Embryonic facial prominence (tissue), 1 donor: ENCODE measurements around the gene S100A11.
A peak's percentile ranks its signal among the peaks of the same experiment; 100 is the strongest.

ENCODE experiments used
- DNase-seq: peaks from one replicate; pipeline ENCODE4 v3.0.0-alpha.2; 2016; ENCODE audit errors: extremely low spot score

S100A11 gene

DNA sequence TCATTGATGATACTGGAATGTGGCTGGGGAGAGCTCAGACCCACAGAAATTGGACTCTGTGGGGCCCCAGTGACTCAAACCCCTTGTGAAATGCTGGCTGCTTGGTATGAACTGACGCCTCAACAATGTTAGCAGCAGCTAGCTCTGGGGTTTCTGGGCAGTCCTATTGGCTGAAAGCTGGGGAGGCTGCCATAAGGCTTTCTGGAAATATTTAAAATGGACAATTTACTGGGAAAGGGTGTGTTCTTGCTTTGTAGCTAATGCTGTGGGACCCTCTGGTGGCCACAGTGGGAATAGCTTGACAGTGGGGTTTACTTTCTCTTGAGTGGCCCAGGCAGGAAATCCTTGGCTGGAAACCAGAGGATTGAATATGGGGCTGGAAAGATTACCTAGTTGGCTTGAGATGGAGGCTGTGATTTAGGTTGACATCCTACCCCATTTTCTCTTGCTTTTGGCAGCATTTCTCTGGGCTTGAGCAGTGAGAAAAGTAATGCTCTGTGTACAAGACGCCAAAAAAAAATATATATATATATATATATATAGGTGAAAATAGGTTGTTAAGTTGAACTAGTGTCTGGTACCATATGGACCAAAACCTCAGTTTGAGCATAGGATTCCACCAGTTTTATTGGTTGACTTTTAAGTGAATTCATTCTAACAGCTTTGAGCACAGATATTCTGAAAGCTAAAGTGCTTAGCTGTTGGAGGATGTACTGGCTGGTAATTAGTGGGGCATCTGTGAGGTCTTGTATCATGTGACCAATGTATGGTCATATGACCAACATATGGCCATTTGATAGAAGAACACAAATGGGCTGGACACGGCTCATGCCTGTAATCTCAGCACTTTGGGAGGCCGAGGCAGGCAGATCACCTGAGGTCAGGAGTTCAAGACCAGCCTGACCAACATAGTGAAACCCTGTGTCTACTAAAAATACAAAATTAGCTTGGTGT lies 34.9 kb downstream of the S100A11 start:
- peak; percentile 81 for DNase-seq

DNA sequence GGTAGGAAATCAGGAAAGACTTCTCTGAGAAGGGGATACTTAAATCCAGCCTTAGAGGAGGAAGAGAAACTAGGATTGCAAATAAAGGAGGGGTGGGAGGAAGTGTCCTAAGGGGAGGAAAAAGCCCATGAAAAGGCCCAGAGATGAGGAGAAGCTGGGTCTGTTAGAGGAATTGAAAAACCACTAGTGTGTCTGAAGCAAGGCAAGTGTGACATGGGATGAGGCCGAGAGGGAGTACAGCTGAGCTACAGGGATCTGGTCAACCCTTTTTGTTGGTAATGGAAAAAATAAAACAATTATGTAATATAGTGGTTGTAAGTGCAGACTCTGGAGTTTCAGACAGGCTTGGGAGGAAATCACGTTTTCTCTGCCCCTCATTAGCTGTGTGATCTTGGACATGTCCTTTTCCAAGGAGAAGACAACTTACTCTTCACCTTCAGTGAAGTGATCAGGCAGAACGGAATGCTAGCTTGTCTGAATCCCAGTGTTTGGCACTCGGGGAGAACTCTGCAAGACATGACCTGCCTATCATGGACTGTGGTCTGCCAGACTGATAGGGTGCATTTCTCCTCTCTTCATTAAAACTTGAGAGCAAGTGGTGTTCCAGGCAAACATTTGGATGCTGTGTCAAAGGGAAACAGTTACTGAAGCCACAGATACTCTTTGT lies 35.7 kb downstream of the S100A11 start:
- no peak for DNase-seq

DNA sequence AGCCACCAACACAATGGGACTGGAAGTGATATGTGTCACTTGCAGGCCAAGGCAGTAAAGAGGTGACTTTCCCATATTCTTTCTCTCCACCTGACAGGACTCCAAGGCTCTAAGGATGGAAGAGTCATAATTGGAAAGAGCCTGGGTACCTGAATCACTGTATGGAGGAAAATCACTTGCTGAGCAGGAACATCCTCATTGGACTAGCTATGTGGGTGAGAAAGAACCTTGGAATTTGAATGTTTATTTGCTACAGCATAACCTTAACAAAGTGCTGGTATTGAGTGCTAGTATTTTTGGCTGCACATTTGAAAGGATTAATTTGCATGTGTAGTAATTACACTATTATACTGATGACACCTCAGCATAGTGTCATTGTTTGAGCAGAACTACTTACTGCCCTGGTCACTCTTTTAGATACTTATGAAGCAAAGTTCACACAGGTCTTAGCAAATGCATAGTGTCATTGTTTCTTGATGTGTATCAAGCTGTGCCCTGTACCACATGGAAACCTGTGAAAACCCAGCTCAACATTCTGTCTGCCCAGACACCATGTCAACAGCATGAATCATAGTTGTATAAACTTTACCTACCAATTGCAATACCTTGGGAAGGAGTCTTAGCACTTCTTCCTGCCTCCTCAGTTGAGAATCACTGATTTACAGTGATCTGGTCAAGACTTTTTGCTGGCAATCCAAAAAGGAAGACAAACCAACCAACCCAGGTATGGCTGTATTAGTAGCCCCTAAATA lies 38.0 kb downstream of the S100A11 start:
- DNase-seq, result no peak

DNA sequence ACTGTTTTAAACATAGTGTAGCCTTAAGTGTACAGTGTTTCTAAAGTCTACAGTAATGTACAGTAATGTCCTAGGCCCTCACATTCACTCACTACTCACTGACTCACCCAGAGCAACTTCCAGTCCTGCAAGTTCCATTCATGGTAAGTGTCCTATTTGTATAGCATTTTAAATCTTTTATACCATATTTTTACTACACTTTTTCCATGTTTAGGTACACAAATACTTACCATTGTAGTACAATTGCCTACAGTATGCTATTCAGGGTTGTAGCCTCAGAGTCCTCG lies 39.6 kb downstream of the S100A11 start:
- no peak for DNase-seq

DNA sequence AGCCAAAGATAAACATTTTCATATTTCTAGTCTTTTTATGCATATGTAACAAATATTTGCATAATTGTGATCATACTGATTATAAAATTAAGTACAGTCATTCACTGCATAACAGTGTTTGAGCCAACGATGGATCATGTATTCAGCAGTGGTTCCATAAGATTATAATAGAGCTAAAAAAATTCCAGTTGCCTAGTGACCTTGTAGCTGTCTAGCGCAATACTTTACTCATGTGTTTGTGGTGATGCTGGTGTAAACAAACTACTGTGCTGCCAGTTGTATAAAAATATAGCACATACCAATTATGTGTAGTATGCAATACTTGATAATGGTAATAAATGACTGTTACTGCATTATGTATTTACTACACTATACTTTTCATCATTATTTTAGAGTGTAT lies 41.0 kb downstream of the S100A11 start:
- DNase-seq, result no peak

DNA sequence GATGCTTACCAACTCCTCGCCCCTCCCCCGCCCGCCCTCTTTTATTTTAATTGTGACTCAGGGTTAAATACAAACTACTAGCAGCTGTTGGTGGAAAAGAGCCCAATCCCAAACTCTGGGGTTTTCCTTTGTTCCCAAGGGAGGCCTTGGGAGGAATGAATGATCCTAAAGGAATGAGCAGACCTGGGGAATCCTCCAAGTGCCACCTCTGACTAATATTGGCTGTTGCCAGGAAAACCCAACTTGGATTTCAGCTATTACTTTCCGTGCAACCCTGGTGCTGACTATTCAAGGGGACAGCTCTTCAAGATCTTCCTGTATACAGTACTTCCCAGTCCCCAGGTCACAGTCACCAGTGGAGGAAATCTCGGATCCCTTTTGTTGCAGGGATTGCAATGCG lies 41.8 kb downstream of the S100A11 start:
- DNase-seq, result no peak

DNA sequence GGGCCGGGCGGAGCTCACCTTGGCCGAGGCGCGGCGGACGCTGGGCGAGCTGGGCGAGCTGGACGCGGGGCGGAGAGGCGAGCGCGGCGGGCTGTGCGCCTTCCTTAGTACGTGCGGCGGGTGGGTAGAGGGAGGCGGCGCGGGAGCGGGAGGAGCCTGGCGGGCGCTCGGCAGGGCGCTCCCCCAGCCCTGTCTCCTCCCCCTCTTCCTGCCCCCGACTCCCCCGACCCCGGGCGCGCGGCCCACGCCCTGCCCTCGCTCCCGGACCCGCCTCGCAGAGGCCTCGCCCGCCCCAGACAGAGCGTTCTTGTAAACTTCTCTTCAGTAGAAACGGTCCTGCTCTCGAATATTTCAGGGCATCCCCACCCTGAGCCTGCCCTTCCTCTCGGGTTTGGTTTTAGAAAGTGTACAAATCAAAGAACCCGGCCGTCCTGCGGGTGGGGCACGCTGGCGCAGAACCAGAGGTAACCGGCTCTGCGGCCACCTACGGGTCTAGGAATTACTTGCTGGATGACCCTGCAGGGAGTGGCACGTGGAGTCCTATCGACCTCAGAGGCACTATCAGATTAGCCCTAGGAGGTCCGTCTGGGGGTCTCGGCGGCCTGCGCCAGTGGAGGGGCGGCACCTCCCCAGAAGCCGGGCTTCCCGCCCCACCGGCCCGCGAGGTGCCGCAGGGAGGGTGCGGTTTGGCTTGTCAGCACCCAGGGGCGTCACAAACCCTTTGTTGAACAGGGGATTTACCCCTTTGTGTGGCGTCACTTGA lies 42.9 kb downstream of the S100A11 start, which contains the start of gene S100A10:
Gene S100A10, minus strand, starts transcription at position 126 of the 763 bp plus-strand sequence. CDS start 7,629 bp downstream, outside the sequence.
- peak; percentile 39 for DNase-seq

DNA sequence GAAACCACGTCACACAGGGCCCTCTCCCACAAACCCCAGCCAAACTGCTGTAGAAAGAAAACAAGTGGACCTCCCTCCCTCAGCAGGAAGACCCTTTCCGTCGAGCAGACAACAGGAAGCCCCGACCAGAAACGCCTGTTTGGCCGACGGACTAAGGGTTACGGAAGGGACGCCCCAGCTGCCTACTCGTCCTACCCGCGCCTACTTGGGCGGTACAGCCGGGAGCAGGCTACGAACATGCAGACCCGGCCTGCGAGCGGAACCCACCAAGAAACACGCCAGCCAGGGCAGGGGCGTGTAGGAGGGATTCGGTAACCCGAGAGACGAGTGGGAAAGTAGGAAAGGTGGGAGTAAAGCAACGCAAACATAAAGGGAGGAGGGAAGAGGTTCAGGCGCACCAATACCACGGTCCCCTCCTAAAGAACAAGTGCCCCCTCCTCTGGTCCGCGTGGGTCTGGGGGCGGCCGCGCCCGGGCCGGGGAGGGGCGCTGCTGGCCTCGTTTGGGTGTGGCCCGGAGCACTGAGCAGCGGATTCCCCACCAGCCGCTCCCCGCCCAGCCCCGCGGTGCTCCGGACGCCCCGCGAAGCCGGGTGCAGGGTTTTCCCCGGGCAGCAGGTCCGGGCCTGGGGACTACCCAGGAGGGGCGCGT lies 43.6 kb downstream of the S100A11 start:
- peak; percentile 41 for DNase-seq

DNA sequence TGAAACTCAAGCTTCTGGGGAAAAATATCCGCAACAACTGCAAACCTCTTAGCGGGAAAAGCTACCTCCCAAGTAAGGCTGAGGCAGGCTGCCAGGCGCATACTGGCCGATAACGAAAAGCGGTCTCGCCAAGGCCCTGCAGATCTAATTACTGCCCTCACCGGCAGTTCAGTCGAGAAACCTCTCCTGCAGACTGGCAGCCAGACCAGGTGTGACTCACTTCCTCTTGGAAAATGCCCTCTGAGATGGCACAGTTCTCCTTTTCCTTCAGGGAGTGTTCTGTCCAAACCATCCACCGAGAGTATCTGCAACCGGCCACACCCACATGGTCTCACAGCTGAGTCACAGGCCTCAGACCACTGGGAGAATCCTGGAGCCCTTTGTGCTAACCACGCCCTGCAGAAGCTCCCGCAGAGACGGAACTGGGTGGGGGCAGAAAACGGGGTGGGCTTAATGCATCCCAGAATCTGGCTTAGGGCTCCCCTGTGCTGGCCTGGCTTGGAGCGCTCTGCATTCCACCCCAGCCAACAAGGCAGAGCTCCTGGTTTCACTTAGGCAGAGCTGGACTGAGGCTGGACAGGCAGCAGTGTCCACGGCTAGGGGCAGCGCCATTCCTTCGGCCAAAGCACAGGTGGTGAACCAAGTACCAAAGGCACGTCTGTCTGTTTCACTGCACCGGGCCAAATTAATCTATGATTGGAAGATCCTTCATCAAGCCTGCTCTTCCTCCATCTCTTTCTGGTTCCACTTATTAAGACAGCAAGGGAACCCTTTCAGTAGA lies 44.3 kb downstream of the S100A11 start:
- DNase-seq, result no peak

DNA sequence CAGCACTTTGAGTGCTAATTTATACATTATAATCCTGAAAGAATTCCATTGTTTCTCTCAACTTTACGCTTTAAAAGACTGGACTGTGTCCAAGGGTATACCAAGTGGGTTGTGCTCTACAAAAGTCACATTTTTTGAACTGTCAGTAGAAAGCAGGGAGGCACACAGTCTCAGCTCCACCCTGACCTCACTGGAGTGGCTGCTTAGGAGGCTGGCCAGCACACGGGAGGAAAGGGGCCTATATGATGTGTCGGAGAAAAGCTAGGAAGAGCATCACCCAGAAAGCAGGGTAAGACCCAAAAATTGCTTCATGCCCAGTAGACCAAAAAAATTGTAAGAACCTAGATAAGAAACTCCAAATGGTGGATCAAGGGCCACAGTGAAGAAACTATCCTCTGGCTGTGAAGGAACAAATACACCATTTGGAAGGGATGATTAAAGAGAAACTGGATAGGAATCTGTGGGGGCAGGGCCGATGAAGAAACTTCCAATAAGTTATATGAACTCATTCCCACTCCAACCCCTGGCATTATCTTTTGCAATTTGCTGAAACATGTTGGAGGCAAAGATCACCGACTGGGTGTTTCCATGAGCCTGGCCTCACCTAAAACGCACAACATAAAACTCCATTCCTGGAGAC lies 45.0 kb downstream of the S100A11 start:
- DNase-seq, result no peak

DNA sequence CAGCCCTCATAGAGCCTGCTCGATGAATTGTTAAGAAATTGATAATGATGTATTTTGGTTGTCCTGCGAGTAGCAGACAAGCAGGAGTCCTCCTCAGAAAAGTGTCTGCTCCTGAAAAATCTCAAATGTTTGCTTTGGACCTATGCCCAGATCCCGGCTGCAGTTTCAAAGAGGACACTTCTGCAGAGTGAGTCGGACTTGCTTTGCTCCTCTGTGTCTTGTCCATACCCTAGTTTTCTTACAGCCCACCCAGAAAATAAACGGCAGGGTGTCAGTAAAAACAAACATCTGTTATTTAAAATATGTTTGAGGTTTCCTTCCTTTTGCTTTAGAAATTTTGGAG lies 46.0 kb downstream of the S100A11 start:
- no peak for DNase-seq

DNA sequence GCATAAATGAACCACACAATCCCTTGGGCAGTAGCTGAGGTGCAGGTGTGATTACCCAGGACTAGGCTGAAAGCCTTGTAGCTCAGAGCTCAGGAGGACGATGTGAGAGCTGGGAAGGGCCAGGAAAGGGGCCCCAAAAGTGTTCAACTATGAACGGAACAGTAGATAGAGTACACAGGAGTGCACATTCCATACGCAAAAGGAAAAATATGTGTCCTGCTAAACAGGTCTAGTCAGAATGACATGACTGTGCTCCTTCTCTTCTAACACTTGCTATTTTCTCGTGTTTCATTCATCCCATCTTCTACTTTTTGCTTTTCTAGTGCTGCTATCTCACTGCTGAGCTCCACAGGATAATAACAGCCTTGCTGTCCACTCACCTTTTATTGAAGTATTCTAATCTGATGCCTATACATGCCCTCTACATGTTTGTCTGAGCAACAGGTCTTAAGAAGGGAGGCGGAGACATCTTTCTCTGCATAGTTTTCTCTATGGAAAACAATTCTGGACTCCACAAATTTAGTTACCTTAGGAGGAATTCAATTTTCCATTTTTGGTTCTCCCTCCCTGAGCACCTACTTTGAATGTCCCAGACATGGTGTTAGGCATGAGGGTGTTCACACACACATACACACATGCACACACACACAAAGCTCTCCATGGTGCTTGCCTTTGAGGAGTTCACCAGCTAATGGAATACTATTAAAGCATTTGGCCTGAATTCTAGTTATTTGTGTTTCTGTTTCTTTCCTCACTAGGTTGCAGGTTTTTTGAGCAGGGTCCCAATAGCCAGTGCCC lies 46.5 kb downstream of the S100A11 start:
- DNase-seq, result no peak

DNA sequence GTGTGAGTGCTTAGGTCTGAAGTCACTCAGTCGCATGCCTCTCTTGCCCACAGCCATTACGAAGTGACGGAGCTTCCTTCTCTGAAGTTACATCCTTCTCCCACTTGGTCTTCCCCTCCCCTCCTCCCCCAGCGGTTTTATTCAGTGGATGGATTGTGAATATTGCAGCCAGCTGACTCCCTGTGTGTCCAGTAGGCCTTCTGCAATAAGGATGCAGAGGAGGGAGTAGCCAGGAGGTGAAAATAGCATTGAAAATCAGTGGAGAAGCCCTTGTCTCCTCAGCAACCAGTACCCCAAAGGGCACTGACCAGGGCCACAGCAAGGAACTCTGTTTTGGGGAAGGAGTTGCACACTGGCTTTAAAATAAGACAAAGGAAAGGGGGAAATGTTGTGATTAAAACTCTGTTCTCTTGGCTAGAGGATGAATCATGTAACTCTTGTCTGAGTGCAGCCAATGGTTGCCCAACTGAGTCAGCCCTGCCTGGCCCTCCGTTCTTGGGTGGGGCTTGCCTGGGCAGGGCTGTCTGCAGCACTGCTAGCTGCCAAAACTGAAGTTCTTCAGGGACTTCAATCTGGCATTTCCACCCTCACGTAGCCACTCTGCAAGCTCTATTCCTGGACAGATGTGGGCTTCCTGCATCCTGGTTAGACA lies 47.5 kb downstream of the S100A11 start:
- DNase-seq, result no peak

DNA sequence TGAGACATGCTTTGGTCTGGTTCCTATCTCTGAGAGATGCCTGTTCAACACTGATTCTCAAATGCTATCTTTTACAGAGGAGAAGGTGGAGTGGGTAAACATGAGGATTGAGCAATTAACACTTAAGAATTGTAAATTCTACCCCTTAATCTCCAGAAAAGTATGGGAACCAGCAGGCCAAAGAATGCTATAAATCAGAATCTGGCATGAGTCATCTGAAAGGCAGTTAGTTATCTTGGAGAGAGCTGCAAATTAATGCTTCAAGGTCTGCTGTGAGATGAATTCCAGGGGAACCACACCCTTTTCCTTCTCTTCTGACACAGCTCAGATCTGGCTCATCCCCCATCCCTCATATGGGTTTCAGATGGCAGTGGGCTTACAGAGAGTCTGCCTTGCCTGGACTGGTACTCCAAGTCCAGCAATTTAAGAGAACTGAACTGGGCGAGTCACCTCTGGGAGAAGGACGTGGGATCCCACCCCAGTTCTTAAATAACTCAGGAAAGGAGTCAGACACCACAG lies 48.3 kb downstream of the S100A11 start:
- no peak for DNase-seq

DNA sequence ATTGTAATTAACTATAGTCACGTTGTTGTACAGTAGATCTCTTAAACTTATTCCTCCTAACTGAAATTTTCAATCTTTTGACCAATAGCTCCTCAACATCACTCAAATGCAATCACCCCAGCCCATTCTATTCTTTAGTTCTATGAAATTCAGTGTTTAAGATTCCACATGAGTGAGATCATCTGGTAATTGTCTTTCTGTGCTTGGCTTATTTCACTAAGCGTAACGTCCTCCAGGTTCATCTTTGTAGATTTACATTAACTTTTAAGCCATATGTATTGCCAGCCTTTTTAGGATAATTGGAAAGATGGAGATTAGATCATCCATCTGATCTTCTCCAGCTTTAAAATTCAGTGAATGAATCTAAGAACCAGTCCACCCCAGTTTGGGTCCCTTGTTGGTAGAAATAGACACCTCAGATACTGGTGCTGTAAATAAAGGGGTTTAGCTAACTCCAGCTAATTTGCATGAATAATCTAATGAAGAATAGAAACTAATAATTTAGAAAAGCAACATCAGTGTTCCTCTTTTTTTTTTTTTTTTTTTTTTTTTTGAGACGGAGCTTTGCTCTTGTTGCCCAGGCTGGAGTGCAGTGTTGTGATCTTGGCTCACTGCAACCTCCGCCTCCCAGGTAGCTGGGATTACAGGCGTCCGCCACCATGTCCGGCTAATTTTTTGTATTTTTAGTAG lies 50.2 kb downstream of the S100A11 start:
- DNase-seq, result no peak

DNA sequence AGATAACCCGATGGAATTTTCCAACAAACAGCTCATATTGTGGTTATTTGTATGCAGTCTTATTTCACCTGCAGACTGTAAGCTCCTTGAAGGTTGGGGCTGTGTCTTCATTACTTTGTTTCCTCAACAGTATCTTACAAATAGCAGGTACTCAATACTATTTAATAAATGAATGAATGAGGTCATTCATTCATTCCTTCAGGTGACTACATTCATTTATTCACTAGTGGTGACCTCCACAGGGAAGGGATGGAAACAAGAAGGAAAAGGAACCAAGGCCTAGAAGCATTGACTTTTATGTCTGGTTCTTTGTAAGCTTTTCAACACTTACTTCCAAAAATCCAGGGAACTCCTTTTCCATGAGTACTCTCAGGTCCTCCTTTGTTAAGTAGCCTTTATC lies 51.0 kb downstream of the S100A11 start:
- no peak for DNase-seq

DNA sequence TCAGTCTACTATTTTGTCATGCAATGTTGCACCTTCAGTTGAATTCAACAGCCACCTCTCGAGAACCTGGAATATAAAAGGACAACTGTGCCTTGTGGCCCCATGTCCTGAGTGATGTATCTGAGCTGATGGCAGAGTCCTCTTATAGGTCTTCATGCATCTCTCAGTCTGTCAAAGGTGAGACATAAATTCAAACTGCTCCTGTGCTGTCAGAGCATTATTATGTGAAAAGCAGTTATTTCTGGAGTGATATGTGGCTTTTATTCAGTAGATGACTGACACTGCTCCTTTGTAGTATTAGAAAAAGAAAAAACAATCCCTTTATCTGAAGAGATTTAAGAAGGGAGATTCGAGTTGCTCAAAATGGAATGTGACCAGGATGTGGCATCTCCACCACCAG lies 51.5 kb downstream of the S100A11 start:
- DNase-seq, result no peak
